Activated naive CD4-positive, alpha-beta T cell treated with anti-CD3 and anti-CD28 coated beads, Interleukin-2, amount 50 U/mL, for 24 hours (primary cell): ENCODE data around the gene PNPLA1.

Experiments used
- H3K27ac Mint-ChIP-seq: one replicate; pipeline ENCODE4 v1.8.0; 2021; ENCODE audit warnings: mild to moderate bottlenecking, mixed read lengths
- H3K27me3 Mint-ChIP-seq: one replicate; pipeline ENCODE4 v1.8.0; 2021; ENCODE audit warnings: mixed read lengths
- H3K36me3 Mint-ChIP-seq: one replicate; pipeline ENCODE4 v1.8.0; 2021; ENCODE audit warnings: mixed read lengths
- H3K4me1 Mint-ChIP-seq: one replicate; pipeline ENCODE4 v1.8.0; 2021; ENCODE audit warnings: mixed read lengths
- H3K4me3 Mint-ChIP-seq: one replicate; pipeline ENCODE4 v1.8.0; 2021; ENCODE audit warnings: mild to moderate bottlenecking, mixed read lengths
- H3K9me3 Mint-ChIP-seq: one replicate; pipeline ENCODE4 v1.8.0; 2021; ENCODE audit warnings: mixed read lengths

Gene PNPLA1

DNA sequence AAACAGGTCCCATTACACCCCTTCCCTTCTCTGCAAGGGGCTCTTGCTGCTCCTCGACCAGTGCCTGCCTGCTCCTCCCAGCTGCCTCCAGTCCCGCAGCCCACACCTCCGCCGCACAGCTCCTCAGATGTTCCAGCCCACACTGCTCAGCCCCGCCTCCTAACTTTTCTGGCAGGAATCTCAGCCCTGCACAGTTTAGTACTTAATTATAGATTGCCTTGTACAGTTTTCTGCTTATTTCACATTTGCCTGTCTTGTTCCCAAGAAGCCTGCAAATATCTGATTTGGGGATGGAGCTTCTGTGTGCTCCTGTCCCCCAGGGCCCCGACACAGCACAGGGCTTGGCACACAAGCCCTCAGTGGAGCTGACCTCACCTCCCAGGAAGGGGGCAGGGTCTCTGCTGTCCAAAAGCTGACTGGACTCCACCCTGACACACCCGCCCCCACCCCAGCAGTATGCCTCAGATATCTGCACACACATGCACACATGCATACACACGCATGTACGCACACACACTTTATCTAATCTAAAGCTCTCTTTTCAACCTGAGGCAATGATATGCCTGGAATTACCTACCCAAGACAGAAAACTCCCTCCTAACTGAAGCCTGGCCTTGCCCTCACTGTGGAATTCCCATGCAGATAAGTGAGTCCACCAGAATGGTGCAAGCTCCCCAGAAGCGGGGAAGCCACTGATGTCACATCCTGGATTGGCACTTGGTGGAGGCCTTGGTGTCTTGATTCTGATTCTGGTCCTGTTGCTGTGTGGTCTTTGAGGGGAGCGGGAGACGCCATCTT is 1.2 kb upstream of the PNPLA1 start:
- H3K27ac Mint-ChIP-seq = no peak overlapping the region
- no peaks in the 10 kb centered on the region for H3K4me1 Mint-ChIP-seq
- H3K36me3 Mint-ChIP-seq = no peaks in the 10 kb centered on the region
- no peaks in the 10 kb centered on the region for H3K9me3 Mint-ChIP-seq
- peaks cover 1% of the 10 kb centered on the region for H3K27me3 Mint-ChIP-seq
- no peak overlapping the region for H3K4me3 Mint-ChIP-seq

DNA sequence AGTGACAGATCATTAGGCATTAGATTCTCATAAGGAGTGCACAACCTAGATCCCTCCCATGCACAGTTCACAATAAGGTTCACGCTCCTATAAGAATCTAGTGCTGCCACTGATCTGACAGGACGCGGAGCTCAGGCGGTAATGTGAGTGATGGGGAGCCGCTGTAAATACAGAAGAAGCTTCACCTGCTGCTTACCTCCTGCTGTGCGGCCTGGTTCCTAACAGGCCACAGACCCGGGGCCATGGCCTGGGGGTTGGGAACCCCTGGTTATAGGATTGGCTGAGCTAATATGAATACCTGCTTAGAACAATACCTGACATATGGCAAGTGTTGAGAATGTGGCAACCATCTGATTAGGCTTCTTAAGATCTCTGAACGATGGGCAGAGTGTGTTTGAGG is 2.4 kb downstream of the PNPLA1 start:
- no peak overlapping the region for H3K27ac Mint-ChIP-seq
- H3K27me3 Mint-ChIP-seq = peaks cover 4% of the 10 kb centered on the region
- no peaks in the 10 kb centered on the region for H3K4me1 Mint-ChIP-seq
- H3K36me3 Mint-ChIP-seq = no peaks in the 10 kb centered on the region
- no peak overlapping the region for H3K4me3 Mint-ChIP-seq
- H3K9me3 Mint-ChIP-seq = no peaks in the 10 kb centered on the region

DNA sequence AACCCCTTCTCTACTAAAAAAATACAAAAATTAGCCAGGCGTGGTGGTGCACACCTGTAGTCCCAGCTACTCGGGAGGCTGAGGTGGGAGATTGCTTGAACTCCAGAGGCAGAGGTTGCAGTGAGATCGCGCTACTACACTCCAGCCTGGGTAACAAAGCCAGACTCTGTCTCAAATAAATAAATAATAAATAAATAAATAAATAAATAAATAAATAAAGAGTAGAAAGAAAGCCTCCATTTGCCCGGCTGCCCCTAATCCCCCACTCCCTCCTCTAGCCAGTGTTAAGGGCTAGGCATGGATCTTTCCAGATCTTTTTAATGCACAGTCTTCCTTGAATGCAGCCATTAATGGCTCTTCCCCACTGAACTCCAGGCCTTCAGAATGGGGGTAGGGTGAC is 3.2 kb downstream of the PNPLA1 start:
- no peaks in the 10 kb centered on the region for H3K9me3 Mint-ChIP-seq
- H3K27ac Mint-ChIP-seq = no peak overlapping the region
- H3K36me3 Mint-ChIP-seq = no peaks in the 10 kb centered on the region
- no peak overlapping the region for H3K4me3 Mint-ChIP-seq
- no peaks in the 10 kb centered on the region for H3K4me1 Mint-ChIP-seq
- peaks cover 4% of the 10 kb centered on the region for H3K27me3 Mint-ChIP-seq

- Mint-ChIP-seq H3K27ac (no peak overlapping the region), H3K27me3 (peaks cover 7% of the 10 kb centered on the region), H3K9me3 (no peaks in the 10 kb centered on the region), H3K4me1 (no peaks in the 10 kb centered on the region), H3K4me3 (no peak overlapping the region), H3K36me3 (no peaks in the 10 kb centered on the region)
Observed at GRCh38 chr6:36273802-36274514, 4.1 kb downstream of the PNPLA1 start.

- Mint-ChIP-seq H3K4me3 (no peak overlapping the region), H3K36me3 (no peaks in the 10 kb centered on the region), H3K9me3 (no peaks in the 10 kb centered on the region), H3K27me3 (peaks cover 16% of the 10 kb centered on the region), H3K27ac (no peak overlapping the region), H3K4me1 (no peaks in the 10 kb centered on the region)
Observed at GRCh38 chr6:36276581-36277536, 7.0 kb downstream of the PNPLA1 start.

GRCh38 chr6:36277946-36278470 is 8.1 kb downstream of the PNPLA1 start:
- H3K27me3 Mint-ChIP-seq = peaks cover 19% of the 10 kb centered on the region
- H3K4me1 Mint-ChIP-seq = no peaks in the 10 kb centered on the region
- H3K36me3 Mint-ChIP-seq = no peaks in the 10 kb centered on the region
- no peak overlapping the region for H3K4me3 Mint-ChIP-seq
- no peaks in the 10 kb centered on the region for H3K9me3 Mint-ChIP-seq
- no peak overlapping the region for H3K27ac Mint-ChIP-seq

GRCh38 chr6:36280467-36280866 is 10.6 kb downstream of the PNPLA1 start:
- Mint-ChIP-seq H3K27me3 (peaks cover 30% of the 10 kb centered on the region), H3K9me3 (no peaks in the 10 kb centered on the region), H3K4me3 (no peak overlapping the region), H3K27ac (peak overlapping the region; percentile 41), H3K36me3 (no peaks in the 10 kb centered on the region), H3K4me1 (peaks cover 1% of the 10 kb centered on the region)

DNA sequence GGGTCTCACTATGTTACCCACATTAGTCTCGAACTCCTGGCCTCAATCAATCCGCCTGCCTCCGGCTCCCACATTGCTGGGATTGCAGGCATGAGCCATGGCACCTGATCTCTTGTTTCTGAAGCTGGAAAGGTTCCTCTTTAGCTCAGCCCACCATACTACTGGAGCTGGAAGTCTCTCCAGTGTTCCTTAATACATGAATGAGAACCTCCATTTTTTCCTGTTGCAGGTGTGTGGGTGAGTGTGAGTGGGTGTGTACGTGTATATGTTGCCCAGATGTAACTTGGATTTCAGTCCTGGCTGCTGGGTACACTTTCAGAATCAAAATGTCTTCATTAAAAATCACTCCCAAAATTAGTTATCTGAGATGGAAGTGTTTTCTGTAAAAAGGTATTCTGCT is 11.1 kb downstream of the PNPLA1 start:
- no peaks in the 10 kb centered on the region for H3K9me3 Mint-ChIP-seq
- peaks cover 6% of the 10 kb centered on the region for H3K4me1 Mint-ChIP-seq
- no peaks in the 10 kb centered on the region for H3K36me3 Mint-ChIP-seq
- no peak overlapping the region for H3K4me3 Mint-ChIP-seq
- peaks cover 35% of the 10 kb centered on the region for H3K27me3 Mint-ChIP-seq
- H3K27ac Mint-ChIP-seq = no peak overlapping the region

DNA sequence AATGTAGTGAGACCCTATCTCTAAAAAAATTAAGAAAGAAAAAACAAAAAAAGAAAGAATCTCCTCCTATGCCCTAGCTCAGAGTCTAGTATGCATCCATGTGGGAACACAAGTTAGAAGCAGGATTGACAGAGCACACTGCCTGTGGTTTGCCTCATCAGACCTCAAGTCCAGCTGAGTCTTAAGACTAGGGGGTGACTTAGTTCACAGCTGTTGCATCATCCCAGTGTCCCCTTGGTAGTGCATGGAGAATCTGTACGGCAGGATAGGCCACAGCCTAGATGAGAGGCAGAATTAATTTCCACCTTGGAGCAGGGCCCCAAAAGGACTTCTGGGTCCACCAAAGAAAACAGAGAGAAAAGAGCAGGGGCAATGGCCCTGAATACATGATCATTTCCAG is 13.7 kb downstream of the PNPLA1 start:
- Mint-ChIP-seq H3K36me3 (no peaks in the 10 kb centered on the region), H3K4me3 (no peak overlapping the region), H3K27ac (no peak overlapping the region), H3K4me1 (peaks cover 16% of the 10 kb centered on the region), H3K9me3 (no peaks in the 10 kb centered on the region), H3K27me3 (peaks cover 35% of the 10 kb centered on the region)

DNA sequence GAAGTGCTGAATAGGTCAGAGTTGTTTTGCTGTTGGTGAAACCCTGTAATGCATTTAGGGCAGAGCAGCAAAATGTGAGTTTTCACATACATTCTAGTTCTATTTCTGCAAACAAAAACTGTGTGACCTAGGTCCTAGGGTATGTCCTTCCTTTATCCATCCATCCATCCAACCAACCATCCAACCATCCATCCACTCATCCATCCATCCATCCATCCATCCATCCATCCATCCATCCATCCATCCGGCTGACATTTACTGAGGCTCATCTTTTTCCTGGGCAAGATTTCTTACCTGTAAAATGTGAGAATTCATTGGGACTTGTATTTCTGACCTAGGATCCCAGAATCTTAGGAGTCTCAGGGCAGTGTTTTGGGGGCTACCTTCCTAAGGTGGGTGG is 14.5 kb downstream of the PNPLA1 start:
- Mint-ChIP-seq H3K4me3 (no peak overlapping the region), H3K27me3 (peaks cover 32% of the 10 kb centered on the region), H3K4me1 (peaks cover 16% of the 10 kb centered on the region), H3K36me3 (no peaks in the 10 kb centered on the region), H3K27ac (no peak overlapping the region), H3K9me3 (no peaks in the 10 kb centered on the region)

DNA sequence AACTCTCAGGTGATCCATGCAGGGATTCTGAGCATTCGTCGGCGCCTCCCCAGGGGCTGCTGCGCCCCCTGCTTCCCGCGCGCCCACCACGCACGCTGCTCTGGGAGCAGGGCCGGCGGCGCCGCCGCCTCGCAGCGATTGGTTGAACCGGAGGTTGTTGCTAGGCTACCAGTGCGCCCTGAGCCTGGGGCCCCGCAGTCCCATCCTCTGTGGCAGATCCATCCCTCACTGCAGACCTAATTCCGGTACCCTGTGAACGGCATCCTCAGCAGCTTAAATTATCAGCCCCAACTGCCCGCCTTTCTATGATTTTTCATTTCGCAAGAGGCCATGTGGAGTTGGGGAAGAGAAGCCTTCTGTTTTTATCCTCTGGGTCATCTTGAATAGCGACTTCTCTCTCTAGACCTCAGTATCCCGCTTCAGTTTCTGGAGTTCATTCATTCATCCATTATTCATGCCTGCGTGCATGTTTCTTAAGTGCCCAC is 15.4 kb downstream of the PNPLA1 start:
- H3K9me3 Mint-ChIP-seq = no peaks in the 10 kb centered on the region
- H3K27ac Mint-ChIP-seq = no peak overlapping the region
- no peaks in the 10 kb centered on the region for H3K36me3 Mint-ChIP-seq
- peaks cover 16% of the 10 kb centered on the region for H3K4me1 Mint-ChIP-seq
- peaks cover 29% of the 10 kb centered on the region for H3K27me3 Mint-ChIP-seq
- no peak overlapping the region for H3K4me3 Mint-ChIP-seq

GRCh38 chr6:36285797-36286196 is 15.9 kb downstream of the PNPLA1 start:
- no peaks in the 10 kb centered on the region for H3K9me3 Mint-ChIP-seq
- H3K36me3 Mint-ChIP-seq = no peaks in the 10 kb centered on the region
- H3K4me3 Mint-ChIP-seq = no peak overlapping the region
- H3K4me1 Mint-ChIP-seq = peaks cover 16% of the 10 kb centered on the region
- no peak overlapping the region for H3K27ac Mint-ChIP-seq
- H3K27me3 Mint-ChIP-seq = peaks cover 29% of the 10 kb centered on the region

DNA sequence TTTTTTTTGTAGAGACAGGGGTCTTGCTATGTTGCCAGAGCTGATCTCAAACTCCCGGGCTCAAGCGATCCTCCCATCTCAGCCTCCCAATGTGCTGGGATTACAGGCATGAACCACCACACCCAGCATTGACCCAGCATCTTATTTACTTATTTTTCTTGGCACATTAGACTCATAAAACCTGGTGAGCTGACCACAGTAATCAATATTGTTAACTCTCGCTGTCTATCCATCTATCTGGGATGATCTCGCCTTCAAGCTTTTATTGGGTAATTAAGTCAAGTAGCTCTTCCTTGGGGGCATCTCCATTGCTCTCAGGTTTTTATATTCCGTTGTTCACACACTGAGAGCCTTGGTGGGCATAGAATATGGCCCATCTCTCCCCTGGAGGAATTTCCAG is 17.0 kb downstream of the PNPLA1 start:
- H3K27ac Mint-ChIP-seq = no peak overlapping the region
- H3K4me1 Mint-ChIP-seq = peaks cover 16% of the 10 kb centered on the region
- no peaks in the 10 kb centered on the region for H3K36me3 Mint-ChIP-seq
- H3K4me3 Mint-ChIP-seq = no peak overlapping the region
- H3K9me3 Mint-ChIP-seq = no peaks in the 10 kb centered on the region
- peaks cover 22% of the 10 kb centered on the region for H3K27me3 Mint-ChIP-seq

GRCh38 chr6:36289281-36289878 is 19.5 kb downstream of the PNPLA1 start:
- H3K4me1 Mint-ChIP-seq = peaks cover 16% of the 10 kb centered on the region
- peaks cover 10% of the 10 kb centered on the region for H3K27me3 Mint-ChIP-seq
- H3K27ac Mint-ChIP-seq = no peak overlapping the region
- no peak overlapping the region for H3K4me3 Mint-ChIP-seq
- no peaks in the 10 kb centered on the region for H3K36me3 Mint-ChIP-seq
- no peaks in the 10 kb centered on the region for H3K9me3 Mint-ChIP-seq
